Left ventricle myocardium inferior (tissue), 1 donor: Measurements from ENCODE around the gene DDAH1. TPM values are rescaled to one million over a fixed set of nuclear protein-coding genes. Genes with fewer than 3 reads are reported as not detected.
A peak's percentile ranks its signal among the peaks of the same experiment; 100 is the strongest.

Experiments
- DNase-seq: peaks from one replicate; pipeline ENCODE4 v3.0.0-alpha.2; 2020
- H3K27ac ChIP-seq: fragments of 200-600 bp; replicated peaks from 2 replicates; pipeline ENCODE4 v1.8.0; 2021
- H3K27me3 ChIP-seq: fragments of 200-600 bp; 2 replicates; pipeline ENCODE4 v1.8.0; 2021; ENCODE audit warnings: low read depth
- H3K36me3 ChIP-seq: fragments of 200-600 bp; 2 replicates; pipeline ENCODE4 v1.8.0; 2021
- H3K4me1 ChIP-seq: fragments of 200-600 bp; 2 replicates; pipeline ENCODE4 v1.8.0; 2021
- H3K4me3 ChIP-seq: fragments of 200-600 bp; 2 replicates; pipeline ENCODE4 v1.8.0; 2021; ENCODE audit warnings: mild to moderate bottlenecking, moderate library complexity
- H3K9me3 ChIP-seq: fragments of 200-600 bp; replicated peaks from 2 replicates; pipeline ENCODE4 v1.8.0; 2021
- CTCF ChIP-seq: fragments of 200-600 bp; IDR thresholded peaks from 2 replicates; pipeline ENCODE4 v1.8.0; 2021; ENCODE audit warnings: antibody characterized with exemption, mild to moderate bottlenecking, borderline replicate concordance
- intact Hi-C: fragments of 100-400 bp; cut with micrococcal nuclease; formaldehyde crosslinking; loops from one replicate; pipeline ENCODE4 v1.11.0; 2022
- total RNA-seq: library from RNA; stranded (reverse); fragmentation: NEBNext Ultra II Directional; extraction: Animal tissue kit (Norgen Biotek cat#: 25700); gene quantifications from one replicate; pipeline ENCODE4 v1.2.1, GENCODE V29; 2021
- donor health status: DM: no; HTN: yes; CAD: no; lungs with severe emphysema.

Gene DDAH1
- total RNA-seq, 1 donor from 2014 or later: 10.1 TPM

GRCh38 chr1:85300140-85300539, 164.8 kb downstream of the DDAH1 start:
- Histone ChIP-seq H3K9me3 (no peaks in the 10 kb centered on the region), H3K4me1 (peaks cover 21% of the 10 kb centered on the region), H3K4me3 (no peak overlapping the region), H3K27ac (no peak overlapping the region), H3K36me3 (no peaks in the 10 kb centered on the region), H3K27me3 (no peaks in the 10 kb centered on the region)
- TF ChIP-seq CTCF: no peak
- no peak for DNase-seq
- intact Hi-C loops: loop anchor here (10.0 kb wide), 1 partner anchor 285 kb away; the partner anchor contains the start of gene CCN1

- H3K27me3 ChIP-seq: no peaks in the 10 kb centered on the region
- H3K4me3 ChIP-seq: peak overlapping the region; percentile 17
- H3K36me3 ChIP-seq: no peaks in the 10 kb centered on the region
- TF ChIP-seq CTCF: no peak
- no peak for DNase-seq
- H3K27ac ChIP-seq: peak overlapping the region; percentile 72
- no peaks in the 10 kb centered on the region for H3K9me3 ChIP-seq
- intact Hi-C loops: no loop called here
- peaks cover 21% of the 10 kb centered on the region for H3K4me1 ChIP-seq
Measured at GRCh38 chr1:85297855-85298629, 166.9 kb downstream of the DDAH1 start.

- peaks cover 21% of the 10 kb centered on the region for H3K4me1 ChIP-seq
- DNase-seq: no peak
- H3K27me3 ChIP-seq: no peaks in the 10 kb centered on the region
- intact Hi-C loops: no loop called here
- peak overlapping the region; percentile 17 for H3K4me3 ChIP-seq
- no peaks in the 10 kb centered on the region for H3K9me3 ChIP-seq
- no peak for TF ChIP-seq CTCF
- peak overlapping the region; percentile 72 for H3K27ac ChIP-seq
- H3K36me3 ChIP-seq: no peaks in the 10 kb centered on the region
Measured at GRCh38 chr1:85297538-85297854, 167.5 kb downstream of the DDAH1 start.

- peaks cover 21% of the 10 kb centered on the region for H3K4me1 ChIP-seq
- no peak for TF ChIP-seq CTCF
- H3K36me3 ChIP-seq: no peaks in the 10 kb centered on the region
- no peaks in the 10 kb centered on the region for H3K9me3 ChIP-seq
- no peak for DNase-seq
- H3K27me3 ChIP-seq: no peaks in the 10 kb centered on the region
- peak overlapping the region; percentile 72 for H3K27ac ChIP-seq
- intact Hi-C loops: no loop called here
- H3K4me3 ChIP-seq: no peak overlapping the region
Measured at GRCh38 chr1:85296980-85297379, 168.0 kb downstream of the DDAH1 start.

GRCh38 chr1:85295654-85296053, 169.3 kb downstream of the DDAH1 start:
- Histone ChIP-seq H3K27me3 (no peaks in the 10 kb centered on the region), H3K27ac (no peak overlapping the region), H3K9me3 (no peaks in the 10 kb centered on the region), H3K36me3 (no peaks in the 10 kb centered on the region), H3K4me1 (peaks cover 21% of the 10 kb centered on the region), H3K4me3 (no peak overlapping the region)
- no peak for TF ChIP-seq CTCF
- no peak for DNase-seq
- intact Hi-C loops: no loop called here
